GM23338 (cell line): ENCODE measurements around the gene ARHGEF3. TPM values are rescaled to one million over a fixed set of nuclear protein-coding genes. Genes with fewer than 3 reads are reported as not detected.

Source experiments
- ATAC-seq: fragments of 200-7000 bp; cut with Tn5 transposase; 3 replicates; pipeline ENCODE4 v1.9.1; 2020
- DNase-seq: peaks from one replicate; pipeline ENCODE4 v3.0.0-alpha.2; 2015; ENCODE audit warnings: low spot score
- H2AFZ ChIP-seq: fragments of 200-600 bp; sonication (generic); 2 replicates; pipeline ENCODE4 v1.8.0; 2016; ENCODE audit warnings: antibody characterized with exemption, mild to moderate bottlenecking, moderate library complexity
- H3F3A ChIP-seq: fragments of 200-600 bp; sonication (generic); replicated peaks from 2 replicates; pipeline ENCODE4 v1.8.0; 2017; ENCODE audit warnings: antibody characterized with exemption, mixed run types, low read depth
- H3K27ac ChIP-seq: fragments of 200-600 bp; sonication (generic); 2 replicates; pipeline ENCODE4 v1.6.1; 2016; ENCODE audit warnings: low read depth
- H3K27me3 ChIP-seq: fragments of 200-600 bp; sonication (generic); 2 replicates; pipeline ENCODE4 v1.8.0; 2016; ENCODE audit warnings: mild to moderate bottlenecking, mixed run types, moderate library complexity; ENCODE audit not compliant: insufficient read depth
- H3K36me3 ChIP-seq: fragments of 200-600 bp; sonication (generic); 2 replicates; pipeline ENCODE4 v1.8.0; 2016; ENCODE audit warnings: mild to moderate bottlenecking; ENCODE audit not compliant: insufficient read depth
- H3K4me1 ChIP-seq: fragments of 200-600 bp; sonication (generic); 2 replicates; pipeline ENCODE4 v1.8.0; 2016; ENCODE audit warnings: mild to moderate bottlenecking, moderate library complexity; ENCODE audit not compliant: insufficient read depth
- H3K4me2 ChIP-seq: fragments of 200-600 bp; sonication (generic); 2 replicates; pipeline ENCODE4 v1.7.1; 2017; ENCODE audit warnings: mixed run types
- H3K4me3 ChIP-seq: fragments of 200-600 bp; sonication (generic); 2 replicates; pipeline ENCODE4 v1.6.1; 2016; ENCODE audit warnings: mixed run types
- H3K79me2 ChIP-seq: fragments of 200-600 bp; sonication (generic); replicated peaks from 2 replicates; pipeline ENCODE4 v1.8.0; 2017; ENCODE audit warnings: mild to moderate bottlenecking; ENCODE audit not compliant: insufficient read depth
- H3K9me2 ChIP-seq: fragments of 200-600 bp; sonication (generic); 2 replicates; pipeline ENCODE4 v1.8.0; 2017; ENCODE audit not compliant: insufficient read depth
- H4K20me1 ChIP-seq: fragments of 200-600 bp; sonication (generic); replicated peaks from 2 replicates; pipeline ENCODE4 v1.8.0; 2017; ENCODE audit warnings: mild to moderate bottlenecking; ENCODE audit not compliant: insufficient read depth
- H3K27ac Mint-ChIP-seq: 2 replicates; pipeline ENCODE4 v1.8.0; 2020; ENCODE audit warnings: inconsistent platforms, mild to moderate bottlenecking, moderate library complexity, mixed read lengths
- H3K27me3 Mint-ChIP-seq: 3 replicates; pipeline ENCODE4 v1.8.0; 2022; ENCODE audit warnings: low read depth, mild to moderate bottlenecking, moderate library complexity, mixed read lengths, inconsistent platforms; ENCODE audit not compliant: insufficient read depth, poor library complexity
- H3K36me3 Mint-ChIP-seq: 3 replicates; pipeline ENCODE4 v1.8.0; 2021; ENCODE audit warnings: low read depth, mild to moderate bottlenecking, inconsistent platforms, moderate library complexity, mixed read lengths
- H3K4me1 Mint-ChIP-seq: 3 replicates; pipeline ENCODE4 v1.8.0; 2020; ENCODE audit warnings: mild to moderate bottlenecking, inconsistent platforms, mixed read lengths
- H3K4me3 Mint-ChIP-seq: 3 replicates; pipeline ENCODE4 v1.8.0; 2021; ENCODE audit warnings: moderate library complexity, mild to moderate bottlenecking, inconsistent platforms, mixed read lengths
- H3K9me3 Mint-ChIP-seq: 3 replicates; pipeline ENCODE4 v1.8.0; 2020; ENCODE audit warnings: moderate library complexity, mild to moderate bottlenecking, inconsistent platforms, mixed read lengths
- polyA plus RNA-seq: library from polyadenylated mRNA; unstranded; fragments of >200 nt; fragmentation: Nextera tagmentation; extraction: Ambion mirVana; gene quantifications from 2 replicates; pipeline ENCODE4 v1.2.1, GENCODE V29; 2016
- total RNA-seq: library from RNA; depleted of rRNA; stranded (reverse); fragments of >200 nt; shearing (Covaris generic); gene quantifications from 2 replicates; pipeline ENCODE4 v1.2.3, GENCODE V29; 2014; rRNA removed
- TF ChIP-seq, protein P1 (sequence below): fragments of 250-450 bp; sonication (Bioruptor Pico); IDR thresholded peaks from 2 replicates; pipeline ENCODE4 v1.5.0; 2020; ENCODE audit warnings: mild to moderate bottlenecking, moderate library complexity

Gene ARHGEF3
- total and polyA plus RNA-seq, 2 experiments from 2014 or later, result 5.0 to 5.1 TPM

- Histone ChIP-seq H3K27me3 (peaks cover 18% of the 10 kb centered on the region), H2AFZ (no peak overlapping the region), H3K79me2 (peaks cover 55% of the 10 kb centered on the region), H3K9me2 (no peaks in the 10 kb centered on the region), H3F3A (no peaks in the 10 kb centered on the region), H3K4me2 (peak overlapping the region; percentile 87), H3K4me1 (peaks cover 16% of the 10 kb centered on the region), H3K4me3 (no peak overlapping the region; the same call in 1 of the 2 replicates), H3K36me3 (no peaks in the 10 kb centered on the region), H3K27ac (no peak overlapping the region), H4K20me1 (no peaks in the 10 kb centered on the region; the same call in 1 of the 2 replicates)
- ATAC-seq (no peak), DNase-seq (no peak)
- no peak overlapping the region for H3K4me3 Mint-ChIP-seq
- peaks cover 29% of the 10 kb centered on the region for H3K36me3 Mint-ChIP-seq
- peaks cover 18% of the 10 kb centered on the region for H3K27me3 Mint-ChIP-seq
- H3K27ac Mint-ChIP-seq, result no peak overlapping the region
- TF ChIP-seq, protein P1, sequence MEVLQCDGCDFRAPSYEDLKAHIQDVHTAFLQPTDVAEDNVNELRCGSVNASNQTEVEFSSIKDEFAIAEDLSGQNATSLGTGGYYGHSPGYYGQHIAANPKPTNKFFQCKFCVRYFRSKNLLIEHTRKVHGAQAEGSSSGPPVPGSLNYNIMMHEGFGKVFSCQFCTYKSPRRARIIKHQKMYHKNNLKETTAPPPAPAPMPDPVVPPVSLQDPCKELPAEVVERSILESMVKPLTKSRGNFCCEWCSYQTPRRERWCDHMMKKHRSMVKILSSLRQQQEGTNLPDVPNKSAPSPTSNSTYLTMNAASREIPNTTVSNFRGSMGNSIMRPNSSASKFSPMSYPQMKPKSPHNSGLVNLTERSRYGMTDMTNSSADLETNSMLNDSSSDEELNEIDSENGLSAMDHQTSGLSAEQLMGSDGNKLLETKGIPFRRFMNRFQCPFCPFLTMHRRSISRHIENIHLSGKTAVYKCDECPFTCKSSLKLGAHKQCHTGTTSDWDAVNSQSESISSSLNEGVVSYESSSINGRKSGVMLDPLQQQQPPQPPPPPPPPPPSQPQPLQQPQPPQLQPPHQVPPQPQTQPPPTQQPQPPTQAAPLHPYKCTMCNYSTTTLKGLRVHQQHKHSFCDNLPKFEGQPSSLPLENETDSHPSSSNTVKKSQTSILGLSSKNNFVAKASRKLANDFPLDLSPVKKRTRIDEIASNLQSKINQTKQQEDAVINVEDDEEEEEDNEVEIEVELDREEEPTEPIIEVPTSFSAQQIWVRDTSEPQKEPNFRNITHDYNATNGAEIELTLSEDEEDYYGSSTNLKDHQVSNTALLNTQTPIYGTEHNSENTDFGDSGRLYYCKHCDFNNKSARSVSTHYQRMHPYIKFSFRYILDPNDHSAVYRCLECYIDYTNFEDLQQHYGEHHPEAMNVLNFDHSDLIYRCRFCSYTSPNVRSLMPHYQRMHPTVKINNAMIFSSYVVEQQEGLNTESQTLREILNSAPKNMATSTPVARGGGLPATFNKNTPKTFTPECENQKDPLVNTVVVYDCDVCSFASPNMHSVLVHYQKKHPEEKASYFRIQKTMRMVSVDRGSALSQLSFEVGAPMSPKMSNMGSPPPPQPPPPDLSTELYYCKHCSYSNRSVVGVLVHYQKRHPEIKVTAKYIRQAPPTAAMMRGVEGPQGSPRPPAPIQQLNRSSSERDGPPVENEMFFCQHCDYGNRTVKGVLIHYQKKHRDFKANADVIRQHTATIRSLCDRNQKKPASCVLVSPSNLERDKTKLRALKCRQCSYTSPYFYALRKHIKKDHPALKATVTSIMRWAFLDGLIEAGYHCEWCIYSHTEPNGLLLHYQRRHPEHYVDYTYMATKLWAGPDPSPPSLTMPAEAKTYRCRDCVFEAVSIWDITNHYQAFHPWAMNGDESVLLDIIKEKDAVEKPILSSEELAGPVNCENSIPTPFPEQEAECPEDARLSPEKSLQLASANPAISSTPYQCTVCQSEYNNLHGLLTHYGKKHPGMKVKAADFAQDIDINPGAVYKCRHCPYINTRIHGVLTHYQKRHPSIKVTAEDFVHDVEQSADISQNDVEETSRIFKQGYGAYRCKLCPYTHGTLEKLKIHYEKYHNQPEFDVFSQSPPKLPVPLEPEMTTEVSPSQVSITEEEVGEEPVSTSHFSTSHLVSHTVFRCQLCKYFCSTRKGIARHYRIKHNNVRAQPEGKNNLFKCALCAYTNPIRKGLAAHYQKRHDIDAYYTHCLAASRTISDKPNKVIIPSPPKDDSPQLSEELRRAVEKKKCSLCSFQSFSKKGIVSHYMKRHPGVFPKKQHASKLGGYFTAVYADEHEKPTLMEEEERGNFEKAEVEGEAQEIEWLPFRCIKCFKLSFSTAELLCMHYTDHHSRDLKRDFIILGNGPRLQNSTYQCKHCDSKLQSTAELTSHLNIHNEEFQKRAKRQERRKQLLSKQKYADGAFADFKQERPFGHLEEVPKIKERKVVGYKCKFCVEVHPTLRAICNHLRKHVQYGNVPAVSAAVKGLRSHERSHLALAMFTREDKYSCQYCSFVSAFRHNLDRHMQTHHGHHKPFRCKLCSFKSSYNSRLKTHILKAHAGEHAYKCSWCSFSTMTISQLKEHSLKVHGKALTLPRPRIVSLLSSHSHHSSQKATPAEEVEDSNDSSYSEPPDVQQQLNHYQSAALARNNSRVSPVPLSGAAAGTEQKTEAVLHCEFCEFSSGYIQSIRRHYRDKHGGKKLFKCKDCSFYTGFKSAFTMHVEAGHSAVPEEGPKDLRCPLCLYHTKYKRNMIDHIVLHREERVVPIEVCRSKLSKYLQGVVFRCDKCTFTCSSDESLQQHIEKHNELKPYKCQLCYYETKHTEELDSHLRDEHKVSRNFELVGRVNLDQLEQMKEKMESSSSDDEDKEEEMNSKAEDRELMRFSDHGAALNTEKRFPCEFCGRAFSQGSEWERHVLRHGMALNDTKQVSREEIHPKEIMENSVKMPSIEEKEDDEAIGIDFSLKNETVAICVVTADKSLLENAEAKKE (CRISPR knock-in tag), result no peak
- H3K4me1 Mint-ChIP-seq, result peaks cover 33% of the 10 kb centered on the region
- H3K9me3 Mint-ChIP-seq, result peaks cover 13% of the 10 kb centered on the region
Measured at GRCh38 chr3:56680054-56680580, 121.6 kb downstream of the ARHGEF3 start.

Other genes with a start within 250 kb of the ARHGEF3 start
- 20.1 and 26.9 TPM in 2 replicates for gene CCDC66, start 244.8 kb downstream of the ARHGEF3 start, total RNA-seq
- 27.1 and 50.3 TPM in 2 replicates for gene CCDC66, start 244.8 kb downstream of the ARHGEF3 start, polyA plus RNA-seq
- 53.6 and 58.6 TPM in 2 replicates for gene TASOR, start 118.7 kb downstream of the ARHGEF3 start, total RNA-seq
- gene TASOR, start 118.7 kb downstream of the ARHGEF3 start, polyA plus RNA-seq, result 10.6 and 14.7 TPM in 2 replicates